OCI-LY7 (cell line): ENCODE results near the gene ADCY5.

Source experiments
- CTCF ChIP-seq: fragments of 200-600 bp; sonication (generic); conservative IDR thresholded peaks from 2 replicates; pipeline ENCODE4 v1.5.1; 2014; ENCODE audit warnings: mild to moderate bottlenecking, antibody characterized with exemption, low read length, moderate library complexity, mixed read lengths
- EZH2phosphoT487 ChIP-seq: fragments of 200-600 bp; sonication (generic); IDR thresholded peaks from 2 replicates; pipeline ENCODE4 v1.6.1; 2018; ENCODE audit warnings: low read depth, borderline replicate concordance, mild to moderate bottlenecking, mixed run types, antibody characterized with exemption, low read length, moderate library complexity, mixed read lengths

DNA sequence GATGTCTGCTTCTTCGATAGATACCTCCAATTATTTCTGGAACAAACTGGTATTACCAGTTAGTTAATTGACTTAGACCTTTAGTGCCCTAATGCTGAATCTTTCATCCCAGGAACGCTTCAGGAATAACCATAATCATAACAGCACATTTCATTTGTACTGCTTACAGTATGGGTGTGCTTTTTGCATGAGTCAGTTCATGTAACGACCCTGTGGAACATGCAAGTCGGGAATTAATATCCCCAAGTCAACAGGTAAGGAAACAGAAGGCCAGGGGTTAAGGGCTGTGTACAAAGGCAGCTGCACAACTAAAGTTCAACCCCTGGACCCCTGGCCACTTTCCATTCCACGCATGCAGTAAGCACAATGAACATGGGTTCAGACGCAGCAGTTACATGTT is 49.2 kb downstream of the ADCY5 start:
- TF ChIP-seq CTCF, result no peak
- no peak for TF ChIP-seq EZH2phosphoT487
